Stimulated activated CD4-positive, alpha-beta T cell treated with anti-CD3 and anti-CD28 coated beads, Interleukin-4, amount 100 ng/mL, for 48 hours (primary cell): ENCODE data around the gene WDR62.
A peak's percentile ranks its signal among the peaks of the same experiment; 100 is the strongest.

Experiments used
- DNase-seq, 2 donors: peaks; one replicate each; pipeline ENCODE4 v3.0.0-alpha.2; 2020; ENCODE audit warnings: low read depth in 2 of 2

Gene WDR62

GRCh38 chr19:36140304-36141038 lies 85.8 kb downstream of the WDR62 start:
- peak; percentile 26 to 31 for DNase-seq

GRCh38 chr19:36141039-36141927 lies 86.6 kb downstream of the WDR62 start:
- DNase-seq: peak; percentile 82 to 95

GRCh38 chr19:36142046-36142445 lies 87.3 kb downstream of the WDR62 start:
- DNase-seq: no peak

GRCh38 chr19:36142496-36142895 lies 87.8 kb downstream of the WDR62 start:
- no peak for DNase-seq

GRCh38 chr19:36144624-36145023 lies 89.9 kb downstream of the WDR62 start:
- DNase-seq: no peak

- DNase-seq: no peak
Observed at GRCh38 chr19:36149673-36150406, 95.1 kb downstream of the WDR62 start.

GRCh38 chr19:36150586-36150985 lies 95.9 kb downstream of the WDR62 start:
- no peak for DNase-seq

- DNase-seq: no peak
Observed at GRCh38 chr19:36151144-36152018, 96.7 kb downstream of the WDR62 start.

- no peak for DNase-seq
Observed at GRCh38 chr19:36152019-36152351, 97.3 kb downstream of the WDR62 start.

- DNase-seq: no peak
Observed at GRCh38 chr19:36152352-36153091, 97.8 kb downstream of the WDR62 start, which contains the start of gene COX7A1. COX7A1 (minus strand) TSS chr19:36152447; CDS start chr19:36152407, 40 bp downstream.

GRCh38 chr19:36153126-36153525 lies 98.4 kb downstream of the WDR62 start:
- no peak for DNase-seq
